Measurements from ENCODE around the gene GNB1.
"Not testable (repeated sequence)": the region's sequence is repeated elsewhere in the genome, so short reads cannot be mapped to it uniquely, and the experiment has no call there.

The GNB1 gene

DNA sequence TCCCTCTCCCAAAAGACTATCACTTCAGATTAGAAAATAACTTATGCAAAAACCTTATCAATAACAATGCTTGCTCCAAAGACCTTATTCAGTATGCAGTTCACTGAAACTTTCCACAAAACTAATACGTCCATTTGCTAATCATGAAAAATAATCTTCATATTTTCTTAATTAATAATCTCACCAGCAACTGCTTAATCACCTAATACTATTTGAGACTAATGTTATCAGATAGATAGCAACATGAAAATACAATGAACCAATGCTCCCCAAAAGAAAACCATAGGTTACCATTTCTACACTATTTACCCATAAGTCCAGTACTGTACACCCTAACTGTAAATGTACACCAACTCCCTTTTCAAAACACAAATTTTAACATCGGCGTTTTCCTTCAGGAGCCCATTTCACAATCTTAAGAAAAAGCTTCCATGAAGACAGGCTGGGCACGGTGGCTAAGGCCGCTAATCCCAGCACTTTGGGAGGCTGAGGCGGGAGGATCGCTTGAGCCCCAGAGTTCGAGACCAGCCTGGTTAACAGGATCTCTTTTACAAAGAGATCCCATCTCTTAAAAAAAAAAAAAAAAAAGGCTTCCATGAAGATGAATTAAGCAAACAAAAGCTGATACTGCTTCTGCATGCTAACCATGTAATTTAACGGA lies 1.7 kb downstream of the GNB1 start:
- H3K9ac ChIP-seq (ENCODE audit: low read depth, low read length, poor library complexity), result no peak overlapping the region
- no peak overlapping the region for H3K4ac ChIP-seq (ENCODE audit: low read length)
- H3K4me3 ChIP-seq (ENCODE audit: low read length in 2 of 2), result peak overlapping the region; percentile 66 to 92
- no peak overlapping the region for H2BK15ac ChIP-seq (ENCODE audit: low read length)
- peak overlapping the region; percentile 52 for H3K4me2 ChIP-seq (ENCODE audit: insufficient read depth, low read length, poor library complexity, severe bottlenecking)
- H3K79me1 ChIP-seq (ENCODE audit: low read depth, low read length), result peaks cover 3% of the 10 kb centered on the region
- H2BK12ac ChIP-seq (ENCODE audit: low read length), result no peak overlapping the region
- H3K36me3 ChIP-seq (replicated peaks in 1 of 2; ENCODE audit: control insufficient read depth in 2 of 2, insufficient read depth in 2 of 2, low read length in 2 of 2), result peaks cover 0 to 31% of the 10 kb centered on the region in 2 donors
- peaks cover 0 to 25% of the 10 kb centered on the region in 2 donors for H3K9me3 ChIP-seq (replicated peaks in 1 of 2; ENCODE audit: control insufficient read depth in 2 of 2, insufficient read depth in 1 of 2, low read depth in 1 of 2, low read length in 2 of 2)
- H3K18ac ChIP-seq (ENCODE audit: low read length), result no peak overlapping the region
- no peak for DNase-seq (ENCODE audit: low spot score)
- no peak overlapping the region for H4K91ac ChIP-seq (ENCODE audit: low read depth, low read length, poor library complexity)
- no CpG with 5 or more reads among the region's 9 CpGs for WGBS, 2 donors (ENCODE audit: extremely low coverage in 2 of 2, insufficient read length in 2 of 2, insufficient replicate concordance in 1 of 2)
- no peak overlapping the region for H3K14ac ChIP-seq (ENCODE audit: low read length)
- H3K4me1 ChIP-seq (ENCODE audit: control insufficient read depth in 2 of 2, insufficient read depth in 1 of 2, low read depth in 1 of 2, low read length in 2 of 2), result peaks cover 7 to 16% of the 10 kb centered on the region in 2 donors
- no peak overlapping the region for H2AK5ac ChIP-seq (ENCODE audit: low read depth, low read length)
- H2AFZ ChIP-seq (ENCODE audit: low read length), result no peak overlapping the region
- H3K27ac ChIP-seq (replicated peaks; ENCODE audit: low read length), result no peak overlapping the region
- no peaks in the 10 kb centered on the region for H3K27me3 ChIP-seq (ENCODE audit: control insufficient read depth in 3 of 3, insufficient read depth in 3 of 3, low read depth in 1 of 3, low read length in 3 of 3)
- no peak overlapping the region for H2BK5ac ChIP-seq (ENCODE audit: low read length)
- no peak overlapping the region for H4K8ac ChIP-seq (ENCODE audit: low read depth, low read length)
- H2BK120ac ChIP-seq (ENCODE audit: low read depth, low read length), result no peak overlapping the region
- H3K23ac ChIP-seq (ENCODE audit: low read depth, low read length, poor library complexity), result no peak overlapping the region

DNA sequence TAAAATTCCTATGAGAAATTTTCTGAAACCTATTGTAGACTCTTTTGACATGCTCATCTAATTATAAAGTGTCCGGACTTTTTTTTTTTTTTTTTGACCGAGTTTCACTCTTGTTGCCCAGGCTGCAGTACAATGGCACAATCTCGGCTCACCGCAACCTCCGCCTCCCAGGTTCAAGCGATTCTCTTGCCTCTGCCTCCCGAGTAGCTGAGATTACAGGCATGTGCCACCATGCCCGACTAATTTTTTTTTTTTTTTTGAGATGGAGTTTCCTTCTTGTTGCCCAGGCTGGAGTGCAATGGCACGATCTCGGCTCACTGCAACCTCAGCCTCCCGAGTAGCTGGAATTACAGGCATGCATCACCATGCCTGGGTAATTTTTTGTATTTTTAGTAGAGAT lies 7.0 kb downstream of the GNB1 start:
- not testable (repeated sequence) for H3K9ac ChIP-seq (ENCODE audit: low read depth, low read length, poor library complexity); H3K4ac ChIP-seq (ENCODE audit: low read length); H3K27me3 ChIP-seq (ENCODE audit: control insufficient read depth in 3 of 3, insufficient read depth in 3 of 3, low read depth in 1 of 3, low read length in 3 of 3); H2BK12ac ChIP-seq (ENCODE audit: low read length); H2AFZ ChIP-seq (ENCODE audit: low read length); H3K4me2 ChIP-seq (ENCODE audit: insufficient read depth, low read length, poor library complexity, severe bottlenecking); H2BK120ac ChIP-seq (ENCODE audit: low read depth, low read length); H3K27ac ChIP-seq (replicated peaks; ENCODE audit: low read length); H2AK5ac ChIP-seq (ENCODE audit: low read depth, low read length); H3K23ac ChIP-seq (ENCODE audit: low read depth, low read length, poor library complexity); H3K4me3 ChIP-seq (ENCODE audit: low read length in 2 of 2); H3K79me1 ChIP-seq (ENCODE audit: low read depth, low read length); H2BK5ac ChIP-seq (ENCODE audit: low read length); H3K18ac ChIP-seq (ENCODE audit: low read length); H4K91ac ChIP-seq (ENCODE audit: low read depth, low read length, poor library complexity); H3K4me1 ChIP-seq (ENCODE audit: control insufficient read depth in 2 of 2, insufficient read depth in 1 of 2, low read depth in 1 of 2, low read length in 2 of 2); H4K8ac ChIP-seq (ENCODE audit: low read depth, low read length); H3K14ac ChIP-seq (ENCODE audit: low read length); DNase-seq (ENCODE audit: low spot score); H2BK15ac ChIP-seq (ENCODE audit: low read length)
- Histone ChIP-seq H3K9me3 (replicated peaks in 1 of 2; ENCODE audit: control insufficient read depth in 2 of 2, insufficient read depth in 1 of 2, low read depth in 1 of 2, low read length in 2 of 2) (peaks cover 0 to 43% of the 10 kb centered on the region in 2 donors), H3K36me3 (replicated peaks in 1 of 2; ENCODE audit: control insufficient read depth in 2 of 2, insufficient read depth in 2 of 2, low read length in 2 of 2) (peaks cover 5 to 71% of the 10 kb centered on the region in 2 donors)
- WGBS, 2 donors (ENCODE audit: extremely low coverage in 2 of 2, insufficient read length in 2 of 2, insufficient replicate concordance in 1 of 2), result no CpG with 5 or more reads among the region's 11 CpGs

DNA sequence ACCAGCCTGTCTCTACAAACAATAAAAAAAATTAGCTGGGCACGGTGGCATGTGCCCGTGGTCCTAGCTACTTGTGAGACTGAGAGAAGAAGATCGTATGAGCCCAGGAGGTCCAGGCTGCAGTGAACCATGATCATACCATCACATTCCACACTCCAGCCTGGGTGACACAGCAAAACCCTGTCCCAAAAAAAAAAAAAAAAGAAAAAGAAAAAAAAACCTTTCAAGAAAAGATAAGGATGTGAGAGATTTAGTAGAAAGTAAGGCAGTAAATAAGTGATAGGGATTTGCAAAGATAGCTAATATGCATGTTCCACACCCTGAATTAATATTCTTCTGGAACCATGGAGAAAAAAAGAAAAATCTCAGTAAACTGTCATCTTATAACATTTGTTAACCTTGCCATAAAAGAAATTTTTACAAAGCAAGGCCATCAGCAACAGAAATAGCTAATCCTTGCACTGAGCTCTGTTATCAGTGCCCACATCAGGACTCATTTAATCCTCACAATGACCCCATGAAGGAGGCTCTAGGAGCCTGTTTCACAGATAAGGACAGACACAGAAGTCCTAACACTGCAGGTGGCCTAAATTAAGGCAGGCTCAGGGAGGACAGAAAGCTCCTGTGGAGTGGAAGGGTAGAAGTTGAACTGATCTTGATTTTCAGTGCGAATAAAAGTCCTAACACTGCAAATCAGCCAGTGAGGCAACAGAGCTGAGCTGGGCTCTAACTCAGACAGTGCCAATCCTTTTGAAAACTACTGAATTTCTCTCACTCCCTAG lies 7.6 kb downstream of the GNB1 start:
- no peak overlapping the region for H2AFZ ChIP-seq (ENCODE audit: low read length)
- H3K18ac ChIP-seq (ENCODE audit: low read length), result no peak overlapping the region
- H3K27me3 ChIP-seq (ENCODE audit: control insufficient read depth in 3 of 3, insufficient read depth in 3 of 3, low read depth in 1 of 3, low read length in 3 of 3), result no peaks in the 10 kb centered on the region
- H3K9ac ChIP-seq (ENCODE audit: low read depth, low read length, poor library complexity), result no peak overlapping the region
- H3K4me1 ChIP-seq (ENCODE audit: control insufficient read depth in 2 of 2, insufficient read depth in 1 of 2, low read depth in 1 of 2, low read length in 2 of 2), result peaks cover 0 to 5% of the 10 kb centered on the region in 2 donors
- DNase-seq (ENCODE audit: low spot score), result no peak
- no peak overlapping the region for H3K4me3 ChIP-seq (ENCODE audit: low read length in 2 of 2)
- no peak overlapping the region for H3K23ac ChIP-seq (ENCODE audit: low read depth, low read length, poor library complexity)
- WGBS, 2 donors (ENCODE audit: extremely low coverage in 2 of 2, insufficient read length in 2 of 2, insufficient replicate concordance in 1 of 2), result no CpG with 5 or more reads among the region's 4 CpGs
- no peak overlapping the region for H3K4me2 ChIP-seq (ENCODE audit: insufficient read depth, low read length, poor library complexity, severe bottlenecking)
- H3K36me3 ChIP-seq (replicated peaks in 1 of 2; ENCODE audit: control insufficient read depth in 2 of 2, insufficient read depth in 2 of 2, low read length in 2 of 2), result peaks cover 5 to 72% of the 10 kb centered on the region in 2 donors
- no peak overlapping the region for H4K91ac ChIP-seq (ENCODE audit: low read depth, low read length, poor library complexity)
- H3K79me1 ChIP-seq (ENCODE audit: low read depth, low read length), result no peaks in the 10 kb centered on the region
- H3K14ac ChIP-seq (ENCODE audit: low read length), result no peak overlapping the region
- H3K4ac ChIP-seq (ENCODE audit: low read length), result no peak overlapping the region
- H3K9me3 ChIP-seq (replicated peaks in 1 of 2; ENCODE audit: control insufficient read depth in 2 of 2, insufficient read depth in 1 of 2, low read depth in 1 of 2, low read length in 2 of 2), result peaks cover 0 to 43% of the 10 kb centered on the region in 2 donors
- no peak overlapping the region for H2BK15ac ChIP-seq (ENCODE audit: low read length)
- no peak overlapping the region for H2BK120ac ChIP-seq (ENCODE audit: low read depth, low read length)
- no peak overlapping the region for H2AK5ac ChIP-seq (ENCODE audit: low read depth, low read length)
- H4K8ac ChIP-seq (ENCODE audit: low read depth, low read length), result no peak overlapping the region
- no peak overlapping the region for H2BK12ac ChIP-seq (ENCODE audit: low read length)
- no peak overlapping the region for H2BK5ac ChIP-seq (ENCODE audit: low read length)
- H3K27ac ChIP-seq (replicated peaks; ENCODE audit: low read length), result no peak overlapping the region

DNA sequence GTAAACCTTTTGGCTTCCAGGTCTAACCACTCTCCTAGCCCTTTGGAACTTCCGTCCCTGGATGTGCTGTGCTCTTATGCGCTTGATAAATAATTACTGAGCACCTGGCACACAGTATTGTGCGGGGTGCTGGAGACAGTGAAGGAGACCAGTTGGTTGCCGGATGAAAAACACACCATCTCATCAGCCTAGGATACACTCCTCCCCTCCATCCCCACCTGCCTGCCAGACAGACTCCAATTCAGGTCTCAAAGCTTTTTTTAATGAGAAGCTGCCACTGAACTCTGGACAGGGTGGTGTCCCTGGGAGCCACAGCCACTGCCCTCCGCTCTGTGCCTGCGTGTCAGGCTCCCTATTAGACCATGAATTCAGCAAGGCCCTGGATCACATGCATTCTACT lies 9.2 kb downstream of the GNB1 start:
- Histone ChIP-seq H3K27me3 (ENCODE audit: control insufficient read depth in 3 of 3, insufficient read depth in 3 of 3, low read depth in 1 of 3, low read length in 3 of 3) (no peaks in the 10 kb centered on the region), H3K4ac (ENCODE audit: low read length) (no peak overlapping the region), H2BK5ac (ENCODE audit: low read length) (no peak overlapping the region), H2AK5ac (ENCODE audit: low read depth, low read length) (no peak overlapping the region), H3K27ac (replicated peaks; ENCODE audit: low read length) (no peak overlapping the region), H2AFZ (ENCODE audit: low read length) (no peak overlapping the region), H4K91ac (ENCODE audit: low read depth, low read length, poor library complexity) (no peak overlapping the region), H3K4me1 (ENCODE audit: control insufficient read depth in 2 of 2, insufficient read depth in 1 of 2, low read depth in 1 of 2, low read length in 2 of 2) (peaks cover 0 to 4% of the 10 kb centered on the region in 2 donors), H3K23ac (ENCODE audit: low read depth, low read length, poor library complexity) (no peak overlapping the region), H3K9me3 (replicated peaks in 1 of 2; ENCODE audit: control insufficient read depth in 2 of 2, insufficient read depth in 1 of 2, low read depth in 1 of 2, low read length in 2 of 2) (peaks cover 0 to 31% of the 10 kb centered on the region in 2 donors), H3K4me2 (ENCODE audit: insufficient read depth, low read length, poor library complexity, severe bottlenecking) (no peak overlapping the region), H3K36me3 (replicated peaks in 1 of 2; ENCODE audit: control insufficient read depth in 2 of 2, insufficient read depth in 2 of 2, low read length in 2 of 2) (peaks cover 5 to 79% of the 10 kb centered on the region in 2 donors), H2BK15ac (ENCODE audit: low read length) (no peak overlapping the region), H2BK12ac (ENCODE audit: low read length) (no peak overlapping the region), H3K79me1 (ENCODE audit: low read depth, low read length) (no peaks in the 10 kb centered on the region), H4K8ac (ENCODE audit: low read depth, low read length) (no peak overlapping the region), H3K14ac (ENCODE audit: low read length) (no peak overlapping the region), H3K9ac (ENCODE audit: low read depth, low read length, poor library complexity) (no peak overlapping the region), H3K4me3 (ENCODE audit: low read length in 2 of 2) (no peak overlapping the region), H2BK120ac (ENCODE audit: low read depth, low read length) (no peak overlapping the region), H3K18ac (ENCODE audit: low read length) (no peak overlapping the region)
- no peak for DNase-seq (ENCODE audit: low spot score)
- no CpG with 5 or more reads among the region's 6 CpGs for WGBS, 2 donors (ENCODE audit: extremely low coverage in 2 of 2, insufficient read length in 2 of 2, insufficient replicate concordance in 1 of 2)
